Measurements from ENCODE around the gene NES.

The NES gene

GRCh38 chr1:156676820-156677615, at the start of gene NES:
Gene NES, minus strand, starts transcription at chr1:156677407. Its CDS starts 143 bp downstream, at chr1:156677264.
- no peak for DNase-seq

GRCh38 chr1:156726549-156727226, 49.5 kb upstream of the NES start:
- no peak for DNase-seq

- peak; percentile 92 for DNase-seq
Observed at GRCh38 chr1:156725683-156726280, 48.6 kb upstream of the NES start.

- no peak for DNase-seq
Observed at GRCh38 chr1:156721535-156721934, 44.3 kb upstream of the NES start.

GRCh38 chr1:156721131-156721530, 43.9 kb upstream of the NES start:
- no peak for DNase-seq

GRCh38 chr1:156717351-156717750, 40.1 kb upstream of the NES start:
- DNase-seq: no peak

GRCh38 chr1:156714830-156715229, 37.6 kb upstream of the NES start:
- DNase-seq: no peak

GRCh38 chr1:156712626-156713025, 35.4 kb upstream of the NES start:
- DNase-seq: no peak

GRCh38 chr1:156711011-156711817, 34.0 kb upstream of the NES start:
- no peak for DNase-seq

GRCh38 chr1:156709757-156710489, 32.7 kb upstream of the NES start:
- no peak for DNase-seq

GRCh38 chr1:156709031-156709430, 31.8 kb upstream of the NES start:
- DNase-seq: no peak

- no peak for DNase-seq
Observed at GRCh38 chr1:156708218-156708661, 31.0 kb upstream of the NES start.

- DNase-seq: no peak
Observed at GRCh38 chr1:156707417-156708217, 30.4 kb upstream of the NES start.

- DNase-seq: no peak
Observed at GRCh38 chr1:156706657-156707416, 29.6 kb upstream of the NES start.

- peak; percentile 94 for DNase-seq
Observed at GRCh38 chr1:156705918-156706656, 28.9 kb upstream of the NES start.

GRCh38 chr1:156705321-156705917, 28.2 kb upstream of the NES start, which contains the start of gene CRABP2:
Gene CRABP2, minus strand, starts transcription at chr1:156705583. Its CDS starts 137 bp downstream, at chr1:156705446.
- peak; percentile 74 for DNase-seq

- peak; percentile 74 for DNase-seq
Observed at GRCh38 chr1:156704930-156705320, 27.7 kb upstream of the NES start.

GRCh38 chr1:156704166-156704711, 27.0 kb upstream of the NES start:
- no peak for DNase-seq

- no peak for DNase-seq
Observed at GRCh38 chr1:156703741-156704140, 26.5 kb upstream of the NES start.

Measured in activated CD8-positive, alpha-beta memory T cell treated with anti-CD3 and anti-CD28 coated beads, Interleukin-2, amount 50 U/mL, for 48 hours (primary cell).